CD14-positive monocyte (primary cell): ENCODE results near the gene DYNLT1. TPM values are rescaled to one million over a fixed set of nuclear protein-coding genes. Genes with fewer than 3 reads are reported as not detected.
A peak's percentile ranks its signal among the peaks of the same experiment; 100 is the strongest.
"Not testable (repeated sequence)": the region's sequence is repeated elsewhere in the genome, so short reads cannot be mapped to it uniquely, and the experiment has no call there.

ENCODE experiments used
- DNase-seq, 3 donors: peaks; one replicate each; pipeline ENCODE4 v3.0.0-alpha.2; 2011 to 2022
- H2AFZ ChIP-seq: 2 replicates; pipeline ENCODE4 v1.6.0; 2012; ENCODE audit warnings: mild to moderate bottlenecking, low read depth, low read length, inconsistent platforms; ENCODE audit not compliant: insufficient read depth, poor library complexity, severe bottlenecking
- H3K27ac ChIP-seq, 2 donors: 1 replicate in 1 of 2; 2 replicates in 1 of 2; pipeline ENCODE4 v1.5.1; 2012 to 2013; ENCODE audit warnings: low read length in 2 of 2, control low read depth in 1 of 2, inconsistent platforms in 1 of 2, low read depth in 1 of 2, mild to moderate bottlenecking in 1 of 2
- H3K27me3 ChIP-seq, 2 donors: one replicate each; pipeline versions ENCODE4 v1.6.0 to v1.6.1; 2011 to 2013; ENCODE audit warnings: low read length in 2 of 2; ENCODE audit not compliant: control insufficient read depth in 2 of 2, insufficient read depth in 2 of 2
- H3K36me3 ChIP-seq, 2 donors: replicated peaks in 1 of 2; 1 replicate in 1 of 2; 2 replicates in 1 of 2; pipeline versions ENCODE4 v1.5.1 to v1.6.1; 2012 to 2013; ENCODE audit warnings: low read length in 2 of 2, control low read depth in 1 of 2, inconsistent platforms in 1 of 2, mild to moderate bottlenecking in 1 of 2; ENCODE audit not compliant: insufficient read depth in 2 of 2, control insufficient read depth in 1 of 2
- H3K4me1 ChIP-seq, 2 donors: 1 replicate in 1 of 2; 2 replicates in 1 of 2; pipeline versions ENCODE4 v1.5.1 to v1.6.1; 2012 to 2013; ENCODE audit warnings: low read length in 2 of 2, control low read depth in 1 of 2, inconsistent platforms in 1 of 2, mild to moderate bottlenecking in 1 of 2, moderate library complexity in 1 of 2; ENCODE audit not compliant: insufficient read depth in 2 of 2, control insufficient read depth in 1 of 2
- H3K4me2 ChIP-seq: replicated peaks from 2 replicates; pipeline ENCODE3; 2012; ENCODE audit warnings: low read length, moderate library complexity, mild to moderate bottlenecking; ENCODE audit not compliant: poor library complexity, severe bottlenecking; ENCODE audit errors: extremely low read depth
- H3K4me3 ChIP-seq, 3 experiments: fragments of 200-600 bp in 1 of 3; sonication (generic) in 1 of 3; replicated peaks in 1 of 3; 1 replicate in 2 of 3; 2 replicates in 1 of 3; pipeline ENCODE4 v1.5.1; 2011 to 2013; ENCODE audit warnings: low read length in 3 of 3, mild to moderate bottlenecking in 3 of 3, control low read depth in 2 of 3, low read depth in 2 of 3, inconsistent platforms in 1 of 3, moderate library complexity in 1 of 3
- H3K79me2 ChIP-seq: 2 replicates; pipeline ENCODE4 v1.6.0; 2012; ENCODE audit warnings: mild to moderate bottlenecking, control low read depth, inconsistent platforms, low read length, moderate library complexity; ENCODE audit not compliant: insufficient read depth
- H3K9ac ChIP-seq: 2 replicates; pipeline ENCODE4 v1.6.0; 2017; ENCODE audit warnings: low read length, mild to moderate bottlenecking; ENCODE audit not compliant: insufficient read depth, poor library complexity, severe bottlenecking
- H3K9me3 ChIP-seq, 2 donors: replicated peaks in 1 of 2; 1 replicate in 1 of 2; 2 replicates in 1 of 2; pipeline versions ENCODE4 v1.5.1 to v1.6.1; 2012 to 2013; ENCODE audit warnings: low read length in 2 of 2, control low read depth in 1 of 2; ENCODE audit not compliant: control insufficient read depth in 1 of 2, insufficient read depth in 1 of 2
- H4K20me1 ChIP-seq: 2 replicates; pipeline ENCODE4 v1.6.0; 2012; ENCODE audit warnings: mild to moderate bottlenecking, low read length, control low read depth, moderate library complexity; ENCODE audit not compliant: insufficient read depth
- H3K27ac Mint-ChIP-seq, 7 donors: one replicate each; pipeline ENCODE4 v1.8.0; 2020; ENCODE audit warnings: mild to moderate bottlenecking in 7 of 7, mixed read lengths in 7 of 7, moderate library complexity in 6 of 7, inconsistent platforms in 2 of 7
- H3K27me3 Mint-ChIP-seq, 3 donors: one replicate each; pipeline ENCODE4 v1.8.0; 2021 to 2022; ENCODE audit warnings: low read depth in 3 of 3, mild to moderate bottlenecking in 3 of 3, mixed read lengths in 3 of 3, moderate library complexity in 3 of 3, inconsistent platforms in 1 of 3
- H3K36me3 Mint-ChIP-seq, 2 donors: one replicate each; pipeline ENCODE4 v1.8.0; 2020; ENCODE audit warnings: mixed read lengths in 2 of 2, inconsistent platforms in 1 of 2, mild to moderate bottlenecking in 1 of 2
- H3K4me1 Mint-ChIP-seq: one replicate; pipeline ENCODE4 v1.8.0; 2020; ENCODE audit warnings: mild to moderate bottlenecking, mixed read lengths
- H3K4me3 Mint-ChIP-seq, 2 donors: one replicate each; pipeline ENCODE4 v1.8.0; 2020; ENCODE audit warnings: mild to moderate bottlenecking in 2 of 2, mixed read lengths in 2 of 2, moderate library complexity in 1 of 2
- H3K9me3 Mint-ChIP-seq, 7 donors: one replicate each; pipeline ENCODE4 v1.8.0; 2020 to 2022; ENCODE audit warnings: mixed read lengths in 7 of 7, mild to moderate bottlenecking in 6 of 7, moderate library complexity in 6 of 7, inconsistent platforms in 2 of 7
- CTCF ChIP-seq: fragments of 200-600 bp; IDR thresholded peaks from one replicate; pipeline ENCODE4 v1.8.0; 2022; ENCODE audit warnings: antibody characterized with exemption, mild to moderate bottlenecking
- WGBS: methylation state at CpG from one replicate; pipeline ENCODE4 v1.1.5; 2013; ENCODE audit warnings: missing lambda C conversion rate; ENCODE audit not compliant: insufficient coverage; 5-methylcytosine and 5-hydroxymethylcytosine counted together
- intact Hi-C, 2 donors: fragments of 100-400 bp; cut with micrococcal nuclease; formaldehyde crosslinking; loops; one replicate each; pipeline versions ENCODE4 v1.15.0 to v1.15.1; 2023
- polyA plus RNA-seq, 3 donors: library from polyadenylated mRNA; depleted of rRNA in 1 of 3; unstranded in 2 of 3; stranded (reverse) in 1 of 3; fragments of 300-500 nt in 2 of 3; fragments of >200 nt in 1 of 3; fragmentation: Illumina TruSeq in 2 of 3; gene quantifications; 1 replicate in 2 of 3; 2 replicates in 1 of 3; pipeline ENCODE4 v1.2.3, GENCODE V29; 2012 to 2021

Gene DYNLT1
- polyA plus RNA-seq, 3 donors: 248 to 287 (median 286) TPM

GRCh38 chr6:158606935-158607334 is 37.6 kb downstream of the DYNLT1 start:
- peaks cover 0 to 2% (median 0%) of the 10 kb centered on the region in 7 donors for H3K9me3 Mint-ChIP-seq
- 97% methylated on average over 5 of the region's 7 CpGs for WGBS
- no peak overlapping the region for H3K4me3 Mint-ChIP-seq
- no peak for TF ChIP-seq CTCF
- Histone ChIP-seq H4K20me1 (peaks cover 8% of the 10 kb centered on the region), H3K9me3 (no peaks in the 10 kb centered on the region), H2AFZ (no peak overlapping the region), H3K4me3 (no peak overlapping the region), H3K27me3 (no peaks in the 10 kb centered on the region), H3K36me3 (peaks cover 68 to 93% of the 10 kb centered on the region in 2 donors), H3K27ac (no peak overlapping the region), H3K79me2 (no peaks in the 10 kb centered on the region), H3K4me1 (no peaks in the 10 kb centered on the region), H3K4me2 (no peak overlapping the region), H3K9ac (no peak overlapping the region)
- H3K27ac Mint-ChIP-seq: peak overlapping the region in 3 of 7 donors; percentile 12 to 67 (median 47)
- no peaks in the 10 kb centered on the region for H3K4me1 Mint-ChIP-seq
- peaks cover 0 to 1% (median 0%) of the 10 kb centered on the region in 3 donors for H3K27me3 Mint-ChIP-seq
- H3K36me3 Mint-ChIP-seq: peaks cover 70 to 96% of the 10 kb centered on the region in 2 donors
- intact Hi-C loops: loop anchor here in 1 of 2 donors (10.0 kb wide), 1 partner anchor 392 kb away; no protein-coding TSS in a partner anchor
- no peak for DNase-seq

GRCh38 chr6:158606011-158606410 is 38.5 kb downstream of the DYNLT1 start:
- H3K27ac ChIP-seq: peak overlapping the region in 1 of 2 donors; percentile 7
- Mint-ChIP-seq H3K36me3 (peaks cover 68 to 95% of the 10 kb centered on the region in 2 donors), H3K27ac (peak overlapping the region in 3 of 7 donors; percentile 46 to 83 (median 82))
- not testable (repeated sequence) for H3K4me3 ChIP-seq, H3K9ac ChIP-seq, H3K4me2 ChIP-seq, H3K79me2 ChIP-seq, H3K27me3 Mint-ChIP-seq, H3K4me1 Mint-ChIP-seq, H3K9me3 ChIP-seq, H4K20me1 ChIP-seq, H3K4me3 Mint-ChIP-seq, H3K9me3 Mint-ChIP-seq, H3K27me3 ChIP-seq, H3K4me1 ChIP-seq, H2AFZ ChIP-seq, DNase-seq
- intact Hi-C loops: loop anchor here in 1 of 2 donors (10.0 kb wide), 1 partner anchor 391 kb away; no protein-coding TSS in a partner anchor
- WGBS: 89% methylated on average over 10 of the region's 15 CpGs
- peaks cover 63 to 93% of the 10 kb centered on the region in 2 donors for H3K36me3 ChIP-seq
